Transverse colon (tissue), 4 donors: Measurements from ENCODE around the gene UMOD. TPM values are rescaled to one million over a fixed set of nuclear protein-coding genes. Genes with fewer than 3 reads are reported as not detected.

ENCODE experiments used
- DNase-seq: peaks from one replicate; pipeline ENCODE4 v3.0.0-alpha.2; 2019
- H3K27ac ChIP-seq, 4 donors: fragments of 200-600 bp; sonication (generic); 2 replicates each; pipeline ENCODE4 v1.5.1; 2016 to 2018; ENCODE audit warnings: inconsistent platforms in 4 of 4
- H3K27me3 ChIP-seq: fragments of 200-600 bp; sonication (generic); 2 replicates; pipeline ENCODE4 v1.5.1; 2017; ENCODE audit warnings: inconsistent platforms
- H3K36me3 ChIP-seq, 4 donors: fragments of 200-600 bp; sonication (generic); 2 replicates each; pipeline ENCODE4 v1.5.1; 2017 to 2019; ENCODE audit warnings: inconsistent platforms in 4 of 4
- H3K4me1 ChIP-seq, 4 donors: fragments of 200-600 bp; sonication (generic); 2 replicates each; pipeline ENCODE4 v1.5.1; 2017 to 2020; ENCODE audit warnings: inconsistent platforms in 4 of 4
- H3K4me3 ChIP-seq, 4 donors: fragments of 200-600 bp; sonication (generic); 1 replicate in 1 of 4; 2 replicates in 3 of 4; pipeline versions ENCODE4 v1.5.1 to v1.6.1; 2017 to 2019; ENCODE audit warnings: inconsistent platforms in 4 of 4
- H3K9me3 ChIP-seq, 2 donors: fragments of 200-600 bp; sonication (generic); 2 replicates each; pipeline ENCODE4 v1.5.1; 2017 to 2019; ENCODE audit warnings: inconsistent platforms in 2 of 2
- CTCF ChIP-seq, 5 experiments: fragments of 200-600 bp in 3 of 5; fragments of 450-650 bp in 2 of 5; sonication (generic) in 3 of 5; IDR thresholded peaks; 1 replicate in 2 of 5; 2 replicates in 3 of 5; pipeline ENCODE4 v1.5.1; 2016 to 2017; ENCODE audit warnings: antibody characterized with exemption in 5 of 5, inconsistent platforms in 3 of 5, mild to moderate bottlenecking in 2 of 5, moderate library complexity in 1 of 5
- EP300 ChIP-seq: sonication (generic); formaldehyde crosslinking; IDR thresholded peaks from one replicate; pipeline ENCODE4 v1.6.1; 2017; ENCODE audit warnings: antibody characterized with exemption, low read depth
- POLR2A ChIP-seq: fragments of 450-650 bp; IDR thresholded peaks from one replicate; pipeline ENCODE4 v1.6.1; 2016; ENCODE audit warnings: antibody characterized with exemption, mild to moderate bottlenecking, moderate library complexity
- POLR2AphosphoS5 ChIP-seq, 3 donors: sonication (generic); formaldehyde crosslinking; IDR thresholded peaks; one replicate each; pipeline ENCODE4 v1.6.1; 2016; ENCODE audit warnings: antibody characterized with exemption in 3 of 3
- WGBS, 2 donors: methylation state at CpG; one replicate each; pipeline ENCODE4 v1.1.5; 2018; ENCODE audit warnings: low coverage in 1 of 2; 5-methylcytosine and 5-hydroxymethylcytosine counted together
- in situ Hi-C, 4 donors: fragments of 200-750 bp; cut with MboI; loops; one replicate each; pipeline versions ENCODE4 v1.15.0 to v1.15.1; 2017; ENCODE audit warnings: low sequenced_read_pairs in 3 of 4, low pct_ligation_motif_present in 1 of 4, low pct_unique_long_range_greater_than_20kb in 1 of 4
- intact Hi-C: fragments of 100-400 bp; cut with DNase I; formaldehyde crosslinking; loops from one replicate; pipeline ENCODE4 v1.15.1; 2023; ENCODE audit warnings: low total_unique reads
- total RNA-seq, 4 donors: library from RNA; depleted of rRNA; stranded (reverse); fragments of >200 nt; gene quantifications; one replicate each; pipeline ENCODE4 v1.1.0, GENCODE V29; 2016

Gene UMOD
- total RNA-seq, 4 donors from 2014 or later = not detected

- WGBS, 2 donors = 67 to 81% methylated on average over 4 to 5 of the region's 5 CpGs
- H3K4me3 ChIP-seq = no peak overlapping the region
- intact Hi-C loops = loop anchor here (10.0 kb wide), 1 partner anchor 398 kb away; no protein-coding TSS in a partner anchor
- no peaks in the 10 kb centered on the region for H3K4me1 ChIP-seq
- H3K36me3 ChIP-seq = no peaks in the 10 kb centered on the region
- DNase-seq = no peak
- in situ Hi-C loops = loop anchor here in 2 of 4 donors (10.0 kb wide), 1 partner anchor 398 kb away; no protein-coding TSS in a partner anchor
- H3K9me3 ChIP-seq = no peaks in the 10 kb centered on the region
- no peak overlapping the region for H3K27ac ChIP-seq
- TF ChIP-seq EP300 = no peak
- no peak for TF ChIP-seq POLR2AphosphoS5 (IDR thresholded peaks at IDR 0.05)
- no peak for TF ChIP-seq POLR2A
- TF ChIP-seq CTCF (IDR thresholded peaks at IDR 0.05) = no peak
- no peaks in the 10 kb centered on the region for H3K27me3 ChIP-seq
These were observed 50.1 kb downstream of the UMOD start for GRCh38 chr16:20302389-20302788.

DNA sequence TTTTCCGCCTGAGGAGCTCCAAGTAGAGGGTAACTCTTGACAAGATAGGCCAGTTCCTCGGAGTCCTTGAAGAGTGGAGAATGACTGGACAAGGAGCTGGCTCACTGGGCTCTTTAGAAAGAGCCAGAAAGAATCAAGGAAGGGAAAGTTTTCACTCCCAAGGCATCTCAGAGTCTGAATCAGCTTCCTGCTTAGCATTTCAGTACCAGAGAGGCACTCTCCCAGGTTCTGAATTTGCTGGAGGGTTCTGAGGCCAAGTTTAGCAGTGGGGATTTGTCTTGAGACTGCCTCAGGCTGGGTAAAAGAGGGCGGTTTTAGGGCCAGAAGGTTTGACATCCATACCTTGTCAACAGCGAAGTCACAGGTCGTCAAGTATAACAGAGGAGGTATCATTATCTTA lies 50.7 kb downstream of the UMOD start:
- intact Hi-C loops = loop anchor here (10.0 kb wide), 1 partner anchor 397 kb away; no protein-coding TSS in a partner anchor

GRCh38 chr16:20300312-20301097 lies 52.0 kb downstream of the UMOD start:
- Histone ChIP-seq H3K27me3 (no peaks in the 10 kb centered on the region), H3K4me1 (no peaks in the 10 kb centered on the region), H3K27ac (no peak overlapping the region), H3K4me3 (no peak overlapping the region), H3K9me3 (no peaks in the 10 kb centered on the region), H3K36me3 (no peaks in the 10 kb centered on the region)
- TF ChIP-seq POLR2A (no peak), CTCF (IDR thresholded peaks at IDR 0.05) (peak; percentile 41 to 67 (median 65)), POLR2AphosphoS5 (IDR thresholded peaks at IDR 0.05) (no peak), EP300 (no peak)
- DNase-seq = peak; percentile 43
- 15% methylated on average over 16 of the region's 16 CpGs; no CpG with 5 or more reads in 1 of the 2 donors for WGBS, 2 donors
- intact Hi-C loops (loop anchor here (10.0 kb wide), 1 partner anchor 396 kb away; no protein-coding TSS in a partner anchor), in situ Hi-C loops (loop anchor here in 2 of 4 donors (10.0 kb wide), 1 partner anchor 396 kb away; no protein-coding TSS in a partner anchor)

More for the DNA sequence above, 50.7 kb downstream of the UMOD start:
- H3K4me3 ChIP-seq = no peak overlapping the region
- WGBS, 2 donors = 75 to 78% methylated on average over 4 to 5 of the region's 5 CpGs
- TF ChIP-seq CTCF (IDR thresholded peaks at IDR 0.05) (no peak), EP300 (no peak), POLR2A (no peak), POLR2AphosphoS5 (IDR thresholded peaks at IDR 0.05) (no peak)
- H3K9me3 ChIP-seq = no peaks in the 10 kb centered on the region
- H3K27me3 ChIP-seq = no peaks in the 10 kb centered on the region
- no peaks in the 10 kb centered on the region for H3K36me3 ChIP-seq
- no peak for DNase-seq
- no peak overlapping the region for H3K27ac ChIP-seq
- in situ Hi-C loops = loop anchor here in 2 of 4 donors (10.0 kb wide), 1 partner anchor 397 kb away; no protein-coding TSS in a partner anchor
- no peaks in the 10 kb centered on the region for H3K4me1 ChIP-seq

GRCh38 chr16:20298452-20298851 lies 54.1 kb downstream of the UMOD start:
- Histone ChIP-seq H3K9me3 (no peaks in the 10 kb centered on the region), H3K4me3 (no peak overlapping the region), H3K27ac (no peak overlapping the region), H3K4me1 (no peaks in the 10 kb centered on the region), H3K27me3 (no peaks in the 10 kb centered on the region), H3K36me3 (no peaks in the 10 kb centered on the region)
- intact Hi-C loops = no loop called here
- in situ Hi-C loops = no loop called here
- no peak for DNase-seq
- WGBS, 2 donors = 76 to 90% methylated on average over 5 of the region's 5 CpGs
- TF ChIP-seq CTCF (IDR thresholded peaks at IDR 0.05) (no peak), POLR2A (no peak), POLR2AphosphoS5 (IDR thresholded peaks at IDR 0.05) (no peak), EP300 (no peak)
